Measurements from ENCODE around the gene FAM118A. TPM values are rescaled to one million over a fixed set of nuclear protein-coding genes. Genes with fewer than 3 reads are reported as not detected.

FAM118A gene
- total and polyA plus RNA-seq, 2 of the 8 experiments (the other 6 are each of a cell fraction or from before 2014, with no cell fraction given) = 8.5 to 18.6 TPM

- TF ChIP-seq FOSL1 (IDR thresholded peaks at IDR 0.05; ENCODE audit: insufficient read depth, low read depth, low read length) (no peak), RAD21 (IDR thresholded peaks at IDR 0.05 in 1 of 2, conservative IDR thresholded peaks at IDR 0.05 in 1 of 2; ENCODE audit: low read depth in 2 of 2, low read length in 2 of 2) (no peak), CREB1 (IDR thresholded peaks at IDR 0.05) (no peak), MAX (IDR thresholded peaks at IDR 0.05) (no peak), NRF1 (IDR thresholded peaks at IDR 0.05; ENCODE audit: low read depth, low read length) (no peak)
Observed at GRCh38 chr22:45291931-45292290, 17.8 kb upstream of the FAM118A start (continued).
